GM18502 (cell line): Measurements from ENCODE around the gene ACSF3.

Experiments
- ATAC-seq: cut with Tn5 transposase; IDR thresholded peaks from one replicate; pipeline ENCODE4 v1.9.1; 2021; ENCODE audit warnings: mild to moderate bottlenecking; ENCODE audit not compliant: unreplicated experiment, poor library complexity

The ACSF3 gene

GRCh38 chr16:89120921-89121351 lies 27.3 kb downstream of the ACSF3 start:
- ATAC-seq, result no peak

- no peak for ATAC-seq
These were observed 28.2 kb downstream of the ACSF3 start for GRCh38 chr16:89121691-89122321.

GRCh38 chr16:89122322-89122851 lies 28.7 kb downstream of the ACSF3 start:
- no peak for ATAC-seq

DNA sequence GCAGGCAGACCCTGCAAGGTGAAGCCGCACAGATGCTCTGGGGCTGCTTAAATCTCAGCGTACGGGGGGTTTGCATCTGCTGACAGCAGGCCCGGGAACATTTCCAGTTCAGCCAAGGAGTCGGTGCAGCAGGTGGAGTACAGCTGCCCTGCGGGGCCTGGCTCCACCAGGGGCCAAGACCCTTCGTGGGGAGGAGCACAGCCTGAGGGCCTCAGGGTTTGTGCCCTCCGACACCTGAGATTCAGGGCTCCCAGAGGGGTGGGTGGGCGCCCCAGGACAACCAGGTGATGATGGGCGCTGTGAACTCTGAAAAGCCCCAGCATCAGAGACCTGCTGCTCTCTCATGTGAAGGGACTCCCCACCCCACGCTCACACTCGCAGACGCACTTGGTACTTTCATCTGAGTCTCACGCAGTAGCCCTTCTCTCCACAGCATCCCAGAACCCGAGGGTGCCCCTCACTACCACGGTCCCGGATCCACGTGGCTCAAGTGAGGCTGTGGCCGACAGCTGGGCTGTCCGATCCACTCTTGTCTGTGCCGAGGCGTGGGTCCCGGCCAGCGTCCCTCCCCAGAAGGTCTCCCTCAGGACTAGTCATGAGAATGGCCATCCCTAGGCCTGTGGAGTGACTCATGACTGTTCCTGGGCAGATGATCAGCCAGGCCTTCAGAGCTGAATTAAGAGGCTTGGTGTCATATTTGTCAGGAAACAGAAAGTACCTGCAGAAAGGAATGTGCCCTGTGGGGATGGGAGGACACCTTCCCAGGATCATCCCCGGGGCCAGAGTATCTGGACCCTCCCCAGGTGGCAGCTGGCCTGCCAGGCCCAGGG lies 29.6 kb downstream of the ACSF3 start:
- no peak for ATAC-seq

DNA sequence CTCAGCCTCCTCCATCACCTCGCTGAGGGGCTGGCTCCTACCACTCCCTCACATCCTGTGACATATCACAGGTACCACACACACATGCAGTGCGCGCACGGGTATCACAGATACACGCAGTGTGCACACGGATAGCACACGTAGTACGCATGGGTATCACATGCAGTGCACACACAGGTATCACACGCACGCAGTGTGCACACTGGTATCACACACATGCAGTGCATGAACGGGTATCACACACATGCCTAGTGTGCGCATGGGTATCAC lies 30.1 kb downstream of the ACSF3 start:
- no peak for ATAC-seq

GRCh38 chr16:89129378-89129777 lies 35.7 kb downstream of the ACSF3 start:
- ATAC-seq, result no peak

- no peak for ATAC-seq
These were observed 36.8 kb downstream of the ACSF3 start for GRCh38 chr16:89130448-89130847.

DNA sequence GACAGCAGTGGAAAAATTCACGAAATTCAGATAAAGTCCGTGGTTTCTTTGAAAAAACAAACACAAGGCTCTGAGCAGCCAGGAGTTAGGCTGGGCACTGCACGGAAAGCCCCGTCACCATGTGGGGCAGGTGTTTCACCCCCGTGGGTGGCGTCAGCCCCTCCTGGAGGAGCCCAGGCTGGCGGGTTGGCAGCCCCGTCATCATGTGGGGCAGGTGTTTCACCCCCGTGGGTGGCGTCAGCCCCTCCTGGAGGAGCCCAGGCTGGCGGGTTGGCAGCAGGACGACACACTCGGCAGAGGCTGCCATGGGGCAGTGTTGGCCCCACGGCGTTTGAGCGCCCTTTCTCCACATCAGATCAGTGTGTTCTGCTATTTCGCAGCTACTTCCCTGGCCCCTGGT lies 38.1 kb downstream of the ACSF3 start:
- ATAC-seq, result no peak

DNA sequence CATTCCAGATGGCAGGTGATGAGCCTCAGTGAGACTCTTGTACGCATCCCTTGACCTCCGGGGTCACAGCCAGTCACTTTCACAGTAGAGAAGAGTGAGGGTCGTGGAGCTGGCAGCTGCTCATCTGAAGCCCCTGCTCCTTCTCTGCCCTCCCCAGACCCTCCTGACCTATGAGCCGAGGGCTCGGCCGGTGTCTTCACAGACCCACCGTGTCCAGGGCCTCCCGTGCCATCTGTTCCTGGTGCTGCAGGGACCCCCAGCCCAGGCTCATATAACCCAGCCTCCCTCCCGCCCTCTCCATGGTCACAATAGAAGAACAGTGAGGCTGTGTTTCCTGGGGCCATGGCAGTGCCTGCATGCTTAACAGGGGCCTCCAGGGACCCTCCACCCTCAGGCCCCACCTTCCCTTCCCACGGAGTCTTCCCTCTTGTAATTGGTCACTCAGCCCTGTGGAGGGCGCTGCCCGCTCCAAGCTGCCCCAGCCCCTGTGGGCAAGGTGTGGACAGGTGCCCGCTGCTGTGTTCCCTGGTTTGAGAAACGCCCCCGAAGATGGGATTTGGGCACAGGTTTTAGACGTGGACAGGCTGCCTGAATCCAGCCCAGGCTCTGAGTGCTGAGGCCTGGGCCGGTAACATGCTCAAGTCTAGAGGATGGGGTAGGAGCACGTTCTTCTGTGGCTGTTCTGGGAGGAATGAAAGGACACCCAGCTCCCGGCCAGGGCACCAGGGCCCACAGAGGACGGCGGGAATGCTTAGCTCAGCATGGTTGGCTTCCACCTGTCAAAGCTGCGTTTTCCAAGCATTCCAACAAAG lies 38.7 kb downstream of the ACSF3 start:
- no peak for ATAC-seq

DNA sequence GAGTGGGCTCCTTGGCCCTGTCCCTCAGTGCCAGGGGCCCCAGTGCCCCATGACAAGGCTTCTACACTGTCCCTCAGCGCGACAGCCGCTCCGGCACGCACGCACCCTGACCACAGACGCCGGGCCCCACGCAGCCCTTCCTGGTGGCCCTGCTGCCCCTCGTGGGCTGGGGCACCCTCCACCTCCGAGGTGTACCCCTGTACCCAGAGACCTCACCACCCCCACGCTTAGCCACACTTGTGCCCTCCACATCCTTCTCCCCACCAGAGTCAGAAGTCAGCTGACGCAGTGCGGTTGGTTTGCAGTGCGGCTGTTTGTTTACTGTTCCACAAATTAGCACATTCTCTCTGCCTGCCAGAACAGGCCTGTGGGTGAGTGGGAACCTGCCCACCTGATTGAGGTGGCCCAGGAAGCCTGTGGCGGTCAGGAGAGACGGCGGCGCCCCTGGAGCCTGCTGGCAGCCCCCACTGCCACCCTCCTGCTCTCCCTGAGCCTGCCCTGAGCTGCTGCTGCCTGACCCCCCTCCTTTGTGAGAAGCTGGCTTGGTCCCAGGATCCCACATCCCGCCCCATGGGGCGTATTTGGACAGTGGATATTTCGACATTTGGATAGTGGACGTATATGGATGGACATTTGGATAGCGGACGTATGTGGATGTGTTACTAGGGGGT lies 39.9 kb downstream of the ACSF3 start:
- no peak for ATAC-seq

DNA sequence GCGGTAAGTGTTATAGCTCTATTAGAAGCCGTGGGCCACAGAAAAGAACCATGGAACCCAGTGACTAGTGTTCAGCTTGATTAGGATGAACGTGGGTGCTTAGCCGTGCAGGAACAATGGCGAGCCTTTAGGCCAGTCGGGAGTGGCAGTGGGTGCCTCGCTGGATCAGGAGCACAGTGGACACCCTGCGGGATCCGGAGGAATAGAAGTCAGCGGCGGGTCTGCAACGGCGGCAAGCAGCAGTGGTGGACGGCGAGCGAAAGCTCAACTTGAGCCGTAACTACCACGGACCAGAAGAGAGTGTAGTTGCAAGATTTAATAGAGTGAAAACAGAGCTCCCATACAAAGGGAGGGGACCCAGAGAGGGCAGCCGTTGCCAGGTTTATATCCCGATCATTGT lies 40.6 kb downstream of the ACSF3 start:
- ATAC-seq, result no peak

DNA sequence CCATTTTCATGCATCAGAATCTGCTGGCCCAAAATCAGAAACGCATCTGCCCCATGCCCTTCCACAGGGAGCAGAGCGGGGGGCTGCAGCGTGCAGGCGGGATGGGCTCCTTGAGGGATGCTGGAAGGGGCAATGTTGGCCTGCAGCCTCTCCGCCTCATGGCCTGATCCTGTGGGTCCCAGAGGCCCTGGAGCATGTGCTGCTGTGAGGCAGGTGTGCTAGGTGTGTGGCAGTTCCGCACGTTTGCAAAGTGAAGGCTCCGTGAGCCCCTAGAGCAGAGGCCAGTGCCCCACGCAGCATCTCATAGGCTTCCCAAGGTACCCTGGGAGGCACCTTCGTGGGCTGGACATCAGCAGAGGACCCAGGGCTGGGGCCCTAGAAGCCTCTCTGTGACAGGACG lies 41.5 kb downstream of the ACSF3 start:
- no peak for ATAC-seq

- ATAC-seq, result no peak
These were observed 42.5 kb downstream of the ACSF3 start for GRCh38 chr16:89135971-89136765.

- no peak for ATAC-seq
These were observed 43.3 kb downstream of the ACSF3 start for GRCh38 chr16:89136931-89137330.

GRCh38 chr16:89137666-89138512 lies 44.2 kb downstream of the ACSF3 start:
- ATAC-seq, result no peak

- ATAC-seq, result no peak
These were observed 44.8 kb downstream of the ACSF3 start for GRCh38 chr16:89138513-89138795.

DNA sequence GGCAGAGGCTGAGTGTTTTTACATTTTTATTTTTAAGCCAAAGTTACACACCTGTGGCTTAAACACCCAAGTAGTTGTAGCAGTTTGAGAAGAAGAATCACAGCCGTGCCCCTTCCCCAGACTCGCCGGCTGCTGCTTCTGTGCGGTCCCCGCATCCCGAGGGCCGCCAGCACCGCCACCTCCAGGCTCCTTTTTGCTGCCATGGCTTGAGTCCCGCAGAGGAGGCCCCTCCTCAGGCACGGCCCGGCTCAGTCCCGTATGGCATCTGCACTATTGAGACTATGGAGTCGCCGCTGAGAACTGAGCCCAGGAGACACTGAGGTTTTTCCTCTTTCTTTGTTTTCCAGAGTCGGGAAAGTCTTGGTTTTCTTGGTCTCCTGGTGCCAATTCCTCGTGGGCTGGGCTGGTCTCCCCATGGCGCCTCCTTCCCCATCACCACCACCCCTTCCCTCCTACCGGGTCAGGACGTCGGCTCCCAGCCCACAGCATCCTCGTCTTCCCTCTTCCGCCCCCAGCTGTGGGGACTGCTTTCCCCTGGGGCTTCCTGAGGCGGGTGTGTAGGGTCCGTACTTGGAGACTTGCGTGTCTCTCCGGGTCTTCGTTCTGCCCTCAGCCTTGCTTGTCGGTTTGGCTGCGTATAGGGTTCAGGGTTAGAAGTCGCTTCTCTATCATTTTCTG lies 45.3 kb downstream of the ACSF3 start:
- no peak for ATAC-seq

DNA sequence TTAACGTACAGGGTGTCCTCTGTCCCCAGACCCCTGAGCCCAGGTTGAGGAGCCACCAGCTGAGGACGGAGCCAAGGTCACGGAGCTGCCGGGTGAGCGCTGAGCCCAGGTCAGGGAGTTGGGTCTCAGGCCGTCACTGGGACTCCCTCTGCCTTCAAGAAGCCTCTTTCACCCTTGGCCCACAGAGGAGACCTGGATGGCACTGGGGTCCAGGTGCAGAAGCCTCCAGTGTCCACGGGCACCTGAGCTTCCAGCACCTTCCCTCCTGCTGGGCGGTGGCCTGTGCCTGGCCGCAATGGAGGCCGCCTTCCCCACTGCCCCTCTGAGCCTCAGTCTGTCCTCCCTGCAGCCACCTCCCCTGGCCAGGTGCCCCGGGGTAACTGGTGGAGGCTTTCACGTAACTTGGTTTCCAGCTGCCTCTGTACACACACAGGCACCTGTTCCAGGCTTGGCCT lies 46.3 kb downstream of the ACSF3 start:
- no peak for ATAC-seq
